C4-2B (cell line): ENCODE results near the gene FCGR3B.
"Not testable (repeated sequence)": the region's sequence is repeated elsewhere in the genome, so short reads cannot be mapped to it uniquely, and the experiment has no call there.

Source experiments
- ZFX ChIP-seq: fragments of 450-650 bp; IDR thresholded peaks from 2 replicates; pipeline ENCODE4 v1.6.1; 2017
- TF ChIP-seq, protein P1 (sequence below): fragments of 450-650 bp; conservative IDR thresholded peaks from 2 replicates; pipeline ENCODE4 v1.5.1; 2017; ENCODE audit warnings: mild to moderate bottlenecking

DNA sequence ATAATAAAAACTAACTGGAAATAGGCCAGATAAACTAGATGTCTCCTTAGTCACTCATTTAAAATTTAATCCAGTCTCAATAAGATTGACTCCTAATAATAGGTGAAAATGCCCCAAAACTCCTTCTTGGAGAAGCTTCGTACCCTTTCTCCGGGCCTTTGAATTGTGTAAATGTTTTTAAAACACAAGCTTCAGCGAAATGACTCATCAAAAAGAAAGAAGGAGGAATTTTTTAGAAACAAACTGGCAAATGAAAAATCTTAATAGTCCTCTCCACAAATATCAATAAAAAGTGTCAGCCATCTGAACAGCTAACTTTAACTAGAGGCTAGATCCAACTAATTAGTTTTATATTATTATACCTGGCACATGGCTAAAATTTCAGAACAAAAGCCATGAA lies 33.9 kb downstream of the FCGR3B start:
- TF ChIP-seq, protein P1, sequence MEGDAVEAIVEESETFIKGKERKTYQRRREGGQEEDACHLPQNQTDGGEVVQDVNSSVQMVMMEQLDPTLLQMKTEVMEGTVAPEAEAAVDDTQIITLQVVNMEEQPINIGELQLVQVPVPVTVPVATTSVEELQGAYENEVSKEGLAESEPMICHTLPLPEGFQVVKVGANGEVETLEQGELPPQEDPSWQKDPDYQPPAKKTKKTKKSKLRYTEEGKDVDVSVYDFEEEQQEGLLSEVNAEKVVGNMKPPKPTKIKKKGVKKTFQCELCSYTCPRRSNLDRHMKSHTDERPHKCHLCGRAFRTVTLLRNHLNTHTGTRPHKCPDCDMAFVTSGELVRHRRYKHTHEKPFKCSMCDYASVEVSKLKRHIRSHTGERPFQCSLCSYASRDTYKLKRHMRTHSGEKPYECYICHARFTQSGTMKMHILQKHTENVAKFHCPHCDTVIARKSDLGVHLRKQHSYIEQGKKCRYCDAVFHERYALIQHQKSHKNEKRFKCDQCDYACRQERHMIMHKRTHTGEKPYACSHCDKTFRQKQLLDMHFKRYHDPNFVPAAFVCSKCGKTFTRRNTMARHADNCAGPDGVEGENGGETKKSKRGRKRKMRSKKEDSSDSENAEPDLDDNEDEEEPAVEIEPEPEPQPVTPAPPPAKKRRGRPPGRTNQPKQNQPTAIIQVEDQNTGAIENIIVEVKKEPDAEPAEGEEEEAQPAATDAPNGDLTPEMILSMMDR, result not testable (repeated sequence)
- TF ChIP-seq ZFX, result not testable (repeated sequence)
